Adipocyte (in vitro differentiated cells): Measurements from ENCODE around the gene C2orf72.
A peak's percentile ranks its signal among the peaks of the same experiment; 100 is the strongest.

Experiments used
- DNase-seq: peaks from one replicate; pipeline ENCODE4 v3.0.0-alpha.2; 2015; ENCODE audit warnings: low read depth
- H3K27me3 ChIP-seq: replicated peaks from 2 replicates; pipeline ENCODE4 v1.7.0; 2013; ENCODE audit warnings: mild to moderate bottlenecking, low read length, moderate library complexity; ENCODE audit not compliant: control insufficient read depth, insufficient read depth
- H3K36me3 ChIP-seq: 2 replicates; pipeline ENCODE4 v1.7.0; 2013; ENCODE audit warnings: low read length, mild to moderate bottlenecking, moderate library complexity; ENCODE audit not compliant: control insufficient read depth, insufficient read depth, severe bottlenecking
- H3K4me1 ChIP-seq: 2 replicates; pipeline ENCODE4 v1.7.0; 2013; ENCODE audit warnings: mild to moderate bottlenecking, low read length, moderate library complexity; ENCODE audit not compliant: control insufficient read depth, insufficient read depth
- H3K4me3 ChIP-seq: 2 replicates; pipeline ENCODE4 v1.7.0; 2013; ENCODE audit warnings: mild to moderate bottlenecking, low read length, moderate library complexity
- H3K9ac ChIP-seq: 2 replicates; pipeline ENCODE4 v1.7.0; 2013; ENCODE audit warnings: mild to moderate bottlenecking, low read length, moderate library complexity
- H3K9me3 ChIP-seq: 2 replicates; pipeline ENCODE4 v1.7.0; 2013; ENCODE audit warnings: mild to moderate bottlenecking, low read length, moderate library complexity; ENCODE audit not compliant: control insufficient read depth

C2orf72 gene

DNA sequence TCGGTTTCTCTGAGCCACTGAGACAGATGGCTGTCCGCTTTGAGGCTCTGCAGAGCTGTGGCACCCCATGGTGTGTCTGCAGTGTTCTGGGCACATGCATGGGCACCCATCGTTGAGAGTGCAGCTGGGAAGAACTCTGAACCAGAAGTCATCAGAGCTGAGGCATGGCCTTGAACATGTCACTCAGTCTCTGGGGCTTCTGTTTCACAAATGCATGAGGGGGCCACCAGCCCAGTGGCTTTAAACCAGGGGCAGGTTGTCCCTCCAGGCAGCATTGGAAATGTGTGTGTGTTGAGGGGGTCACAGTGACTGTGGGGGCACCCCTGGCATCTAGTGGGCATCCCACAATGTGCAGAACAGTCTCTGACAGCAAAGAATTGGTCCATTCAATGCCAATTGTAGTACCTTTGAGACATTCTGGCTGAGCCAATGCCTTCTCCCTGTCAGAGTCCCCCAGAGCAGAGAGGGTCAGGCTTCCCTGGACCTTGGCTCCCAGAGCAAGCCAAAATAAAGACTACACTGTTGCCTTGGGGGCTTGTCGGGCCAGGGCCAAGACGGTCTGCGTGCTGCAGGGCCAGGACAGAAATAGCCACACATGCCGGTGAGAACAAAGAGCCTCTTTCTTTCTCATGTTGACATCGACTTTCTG, 10.1 kb downstream of the C2orf72 start:
- no peaks in the 10 kb centered on the region for H3K36me3 ChIP-seq
- DNase-seq: no peak
- H3K4me1 ChIP-seq: peaks cover 22% of the 10 kb centered on the region
- H3K9me3 ChIP-seq: no peaks in the 10 kb centered on the region
- H3K4me3 ChIP-seq: no peak overlapping the region
- H3K9ac ChIP-seq: no peak overlapping the region
- peaks cover 22% of the 10 kb centered on the region for H3K27me3 ChIP-seq

DNA sequence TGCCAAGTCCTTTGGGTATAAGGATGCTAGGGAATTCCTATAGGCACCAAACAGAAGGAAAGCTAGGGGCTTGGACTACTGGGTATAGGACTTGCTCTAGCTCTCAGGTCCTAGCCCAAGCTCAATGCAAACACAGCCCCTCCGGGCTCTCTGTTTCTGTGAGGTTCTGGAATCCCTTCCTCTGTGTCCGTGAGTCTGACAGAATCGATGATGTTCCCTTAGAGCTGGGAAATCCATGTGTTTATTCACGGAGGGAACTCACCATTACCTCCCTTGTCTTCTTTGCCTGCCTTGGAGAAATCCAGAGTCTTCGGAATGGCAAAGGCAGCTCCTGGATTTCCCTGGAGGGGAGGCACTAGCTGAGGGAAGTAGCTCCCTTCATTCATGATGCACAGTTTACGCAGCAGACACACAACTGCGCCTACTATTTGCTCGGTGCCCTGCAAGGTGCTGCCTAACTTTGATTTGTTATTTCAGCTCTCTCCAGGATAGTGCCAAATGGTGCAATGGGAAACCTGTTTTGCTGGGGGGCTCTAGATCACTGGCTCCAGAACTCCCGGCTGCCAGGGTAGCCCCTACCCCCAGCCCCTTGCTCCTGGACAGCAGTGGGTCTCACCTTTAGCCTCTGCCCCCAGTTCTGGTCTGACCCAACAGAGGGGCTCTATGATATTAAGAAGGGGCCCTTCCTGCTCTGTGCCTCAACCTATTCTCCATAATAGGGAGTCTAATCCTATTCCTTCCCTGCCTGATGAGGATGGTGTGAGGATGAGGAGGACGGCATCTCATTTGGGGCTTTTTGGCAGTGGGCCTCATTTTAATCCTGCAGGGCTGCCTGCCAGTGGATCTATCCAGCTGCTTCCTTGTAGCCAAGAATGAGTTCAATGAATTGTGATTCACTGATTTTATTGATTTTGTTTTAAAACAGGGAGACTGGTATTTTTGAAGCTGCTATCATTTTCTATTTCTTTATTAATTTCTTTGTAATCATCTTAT, 10.9 kb downstream of the C2orf72 start:
- no peak for DNase-seq
- Histone ChIP-seq H3K9me3 (no peaks in the 10 kb centered on the region), H3K4me1 (peaks cover 25% of the 10 kb centered on the region), H3K36me3 (no peaks in the 10 kb centered on the region), H3K4me3 (no peak overlapping the region), H3K27me3 (peaks cover 22% of the 10 kb centered on the region), H3K9ac (no peak overlapping the region)

DNA sequence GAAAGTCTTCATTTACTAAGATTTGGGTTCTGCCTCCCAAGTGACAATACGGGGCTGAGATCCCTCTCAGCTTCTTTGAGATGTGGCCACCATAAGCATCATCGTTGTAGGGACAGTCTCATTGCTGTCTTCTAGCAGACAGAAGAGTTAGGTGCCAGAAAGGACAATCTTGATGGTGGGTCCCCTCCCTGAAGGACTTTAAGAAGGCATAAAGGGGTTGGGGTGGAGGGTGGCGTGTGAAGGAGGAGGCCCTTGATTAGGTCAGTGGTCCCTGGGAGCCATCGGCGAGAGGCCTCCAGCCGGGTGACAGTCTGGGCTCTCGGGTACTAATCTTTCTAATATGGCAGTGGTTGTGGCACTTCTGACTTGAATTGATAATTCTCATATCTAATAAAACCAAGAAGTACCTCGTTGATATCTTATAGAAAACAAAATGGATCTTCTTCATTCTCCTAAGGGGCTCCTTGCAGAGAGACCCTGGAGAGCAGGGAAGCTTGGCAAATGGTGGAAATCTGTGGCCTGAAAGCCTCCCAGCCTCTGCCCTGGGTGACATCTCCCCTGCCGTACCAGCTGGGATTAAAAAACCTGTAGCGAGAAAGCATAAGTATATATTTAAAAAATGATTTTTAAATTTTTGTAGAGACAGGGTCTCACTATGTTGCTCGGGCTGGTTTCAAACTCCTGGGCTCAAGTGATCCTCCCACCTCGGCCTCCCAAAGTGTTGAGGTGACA, 12.1 kb downstream of the C2orf72 start:
- Histone ChIP-seq H3K36me3 (no peaks in the 10 kb centered on the region), H3K4me3 (no peak overlapping the region), H3K4me1 (peaks cover 25% of the 10 kb centered on the region), H3K9me3 (no peaks in the 10 kb centered on the region), H3K9ac (no peak overlapping the region), H3K27me3 (peaks cover 22% of the 10 kb centered on the region)
- DNase-seq: no peak

DNA sequence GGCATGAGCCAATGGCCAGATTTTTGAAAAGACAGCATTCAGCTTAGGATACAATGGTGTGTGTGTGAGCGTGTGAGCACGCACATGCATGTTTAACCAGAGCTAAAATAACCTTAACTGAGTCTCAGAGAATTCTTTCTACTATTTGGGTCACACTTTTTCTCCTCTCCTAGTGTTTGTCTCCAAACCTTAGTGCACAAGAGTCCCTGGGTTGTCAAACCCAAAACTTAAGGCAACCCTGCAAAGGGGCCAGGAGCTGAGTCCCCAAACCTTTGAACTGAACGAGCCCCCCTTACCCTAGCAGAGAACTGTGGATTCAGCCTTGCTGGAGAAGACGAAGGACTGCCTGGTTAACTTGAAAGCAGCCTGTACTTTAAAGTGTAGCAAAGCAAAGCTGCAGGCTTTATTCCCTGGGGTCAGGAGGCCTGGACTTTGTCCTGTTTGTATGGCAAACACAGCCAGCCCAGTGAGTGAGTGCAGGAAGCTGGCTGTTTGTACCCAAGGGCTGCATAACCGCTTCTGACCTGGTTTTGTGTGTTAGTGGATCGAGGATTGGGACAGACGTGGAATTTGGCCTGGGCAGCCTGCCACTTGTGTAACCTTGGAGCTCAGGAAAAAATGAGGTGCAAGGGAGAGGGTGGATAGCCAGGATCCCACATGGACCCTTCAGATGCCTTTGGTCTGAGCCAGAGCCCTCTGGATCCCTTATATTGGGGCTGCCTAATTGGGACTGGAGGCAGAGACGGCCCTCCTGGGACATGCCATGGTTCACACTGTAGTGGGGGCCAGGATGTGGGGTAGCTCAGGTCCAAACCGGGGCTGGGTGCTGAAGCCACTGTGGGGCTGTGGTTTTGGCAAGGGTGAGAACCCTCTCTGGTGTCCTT, 12.9 kb downstream of the C2orf72 start:
- H3K36me3 ChIP-seq: no peaks in the 10 kb centered on the region
- no peak for DNase-seq
- H3K4me3 ChIP-seq: no peak overlapping the region
- peaks cover 22% of the 10 kb centered on the region for H3K27me3 ChIP-seq
- H3K4me1 ChIP-seq: peaks cover 25% of the 10 kb centered on the region
- H3K9me3 ChIP-seq: no peaks in the 10 kb centered on the region
- peak overlapping the region; percentile 10 for H3K9ac ChIP-seq

DNA sequence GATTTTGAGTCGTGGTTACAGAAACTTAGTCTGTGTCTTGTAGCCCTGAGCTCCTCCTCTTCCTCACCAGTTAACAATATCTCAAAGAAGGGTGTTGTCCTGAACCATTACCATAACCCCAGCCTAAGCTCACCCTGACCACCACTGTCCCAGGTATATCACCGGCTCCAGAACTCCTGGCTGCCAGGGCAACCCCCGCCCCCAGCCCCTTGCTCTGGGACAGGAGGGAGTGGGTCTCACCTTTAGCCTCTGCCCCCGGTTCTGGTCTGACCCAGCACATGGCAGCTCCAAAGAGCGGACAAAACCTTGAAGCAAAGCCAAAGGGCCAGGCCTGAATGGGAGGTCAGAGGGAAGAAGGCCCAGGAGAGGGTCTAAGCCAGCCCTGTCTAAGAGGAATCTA, 13.8 kb downstream of the C2orf72 start:
- no peak overlapping the region for H3K4me3 ChIP-seq
- no peak for DNase-seq
- peaks cover 25% of the 10 kb centered on the region for H3K4me1 ChIP-seq
- no peaks in the 10 kb centered on the region for H3K36me3 ChIP-seq
- H3K9me3 ChIP-seq: no peaks in the 10 kb centered on the region
- peaks cover 22% of the 10 kb centered on the region for H3K27me3 ChIP-seq
- H3K9ac ChIP-seq: no peak overlapping the region

DNA sequence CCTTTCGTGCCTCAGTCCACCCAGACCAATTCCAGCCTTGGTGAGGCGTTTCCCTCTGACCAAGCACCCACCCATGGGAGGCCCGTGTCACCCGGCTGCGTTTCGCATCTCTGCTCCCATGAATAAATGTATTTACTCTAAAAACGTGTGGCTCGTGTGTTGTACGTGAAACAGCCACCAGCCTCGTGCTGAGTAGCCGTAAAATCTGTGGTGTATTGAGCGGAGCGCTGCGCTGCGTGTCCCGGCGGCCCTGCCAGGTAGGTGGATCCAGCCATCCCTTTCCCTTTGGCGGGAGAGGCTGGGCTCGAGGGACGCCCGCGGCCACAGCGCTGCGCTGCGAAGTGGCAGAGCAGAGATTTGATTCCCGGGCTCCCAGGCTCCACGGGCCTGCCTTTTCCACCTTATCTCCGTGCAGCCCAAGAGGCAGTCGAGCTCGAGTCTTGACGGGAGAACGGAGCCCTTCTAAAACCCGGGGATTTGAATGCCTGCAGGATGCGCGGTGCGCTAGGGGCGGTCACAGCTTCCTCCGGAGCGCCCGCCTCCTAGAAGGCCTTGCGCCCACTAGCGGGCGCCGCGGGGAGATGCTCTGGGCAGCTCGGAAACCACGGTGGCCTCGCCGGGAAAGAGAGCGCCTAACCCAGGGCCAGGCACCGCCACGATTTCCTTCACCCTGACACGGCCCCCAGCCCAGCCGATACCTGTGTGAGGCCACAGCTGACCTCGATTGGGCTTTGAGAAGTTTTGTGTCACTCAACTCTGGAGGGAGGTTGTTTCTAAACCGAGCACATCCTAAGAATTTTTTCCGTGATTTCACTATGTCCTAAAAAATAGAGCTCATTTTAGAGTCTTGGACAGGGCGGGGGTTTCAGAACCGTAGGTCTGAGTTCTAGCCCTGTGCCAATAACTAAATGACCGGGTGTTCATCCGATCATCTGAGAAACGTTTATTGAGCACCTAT, 15.4 kb downstream of the C2orf72 start:
- peaks cover 28% of the 10 kb centered on the region for H3K4me1 ChIP-seq
- H3K9ac ChIP-seq: peak overlapping the region; percentile 54
- no peaks in the 10 kb centered on the region for H3K36me3 ChIP-seq
- H3K9me3 ChIP-seq: no peaks in the 10 kb centered on the region
- H3K27me3 ChIP-seq: peaks cover 12% of the 10 kb centered on the region
- DNase-seq: peak; percentile 96
- peak overlapping the region; percentile 81 for H3K4me3 ChIP-seq

DNA sequence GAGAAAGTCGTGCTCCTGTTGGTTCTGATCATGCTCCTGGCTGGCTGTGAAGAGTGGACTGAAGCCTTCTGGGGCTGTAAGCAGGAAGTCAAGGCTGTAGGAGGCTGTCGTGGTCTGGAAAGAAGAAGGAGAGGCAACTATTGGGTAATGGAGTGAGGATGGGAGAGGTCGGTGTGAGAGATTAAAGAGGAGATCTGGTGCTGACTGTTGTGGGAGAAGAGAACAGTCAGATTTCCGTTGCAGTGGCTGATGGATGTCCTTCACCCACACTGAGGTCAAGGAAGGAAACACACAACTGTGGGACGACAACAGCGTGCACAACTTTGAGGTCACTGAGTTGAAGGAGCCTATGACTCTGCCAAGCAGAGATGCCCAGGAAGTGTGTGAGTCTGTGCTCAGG, 16.5 kb downstream of the C2orf72 start:
- no peak overlapping the region for H3K4me3 ChIP-seq
- H3K27me3 ChIP-seq: peaks cover 4% of the 10 kb centered on the region
- DNase-seq: no peak
- H3K9ac ChIP-seq: no peak overlapping the region
- H3K4me1 ChIP-seq: peaks cover 38% of the 10 kb centered on the region
- H3K36me3 ChIP-seq: no peaks in the 10 kb centered on the region
- H3K9me3 ChIP-seq: no peaks in the 10 kb centered on the region

DNA sequence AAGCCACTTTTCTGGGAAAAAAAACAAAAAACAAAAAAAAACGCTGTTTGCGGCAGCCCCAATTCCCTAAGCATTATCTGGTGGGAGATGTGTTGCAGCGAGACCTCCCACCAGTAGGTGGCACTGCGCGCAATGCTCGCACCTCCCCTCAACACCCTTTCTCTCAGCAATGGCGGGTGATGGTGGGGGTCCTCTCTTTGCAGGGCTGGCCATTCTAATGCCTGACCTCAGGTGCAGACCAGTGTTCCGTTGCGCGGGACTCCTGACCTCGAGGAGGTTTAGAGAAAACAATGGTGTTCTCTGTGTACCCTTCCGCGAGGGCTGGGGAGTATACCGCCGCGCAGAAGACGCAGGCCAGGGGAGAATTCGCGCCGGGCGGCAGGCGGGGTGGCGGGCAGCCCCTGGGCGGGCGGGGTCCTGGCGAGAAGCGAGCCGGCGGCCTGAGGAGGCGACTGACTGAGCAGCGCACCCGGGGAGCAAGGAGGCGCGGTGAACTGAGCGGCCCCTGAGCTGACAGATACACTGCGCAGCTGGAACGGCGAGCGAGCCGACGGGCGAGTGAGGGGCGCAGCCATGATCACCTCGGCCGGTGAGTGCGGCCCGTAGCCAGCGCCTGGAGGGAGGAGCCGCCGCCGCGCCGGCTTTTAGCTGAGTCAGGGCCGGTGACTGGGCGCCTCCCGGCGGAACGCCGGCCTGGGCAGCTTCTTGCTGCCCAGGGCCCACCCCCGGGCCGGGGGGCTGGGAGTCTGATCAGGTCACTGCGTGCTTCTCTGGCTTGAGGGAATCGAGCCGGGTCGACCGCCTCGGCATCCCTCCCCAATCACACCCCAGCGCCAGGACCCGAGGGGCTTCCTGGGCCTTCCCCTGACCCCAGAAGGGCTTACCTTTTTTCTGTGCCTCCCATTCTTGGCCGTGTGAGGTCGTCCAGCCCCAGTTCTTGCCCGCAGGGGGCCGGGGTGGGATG, 19.4 kb downstream of the C2orf72 start, which contains the start of gene PSMD1:
PSMD1 (plus strand) TSS at position 415 of the 964 bp plus-strand sequence; CDS start at position 574, 159 bp downstream.
- Histone ChIP-seq H3K4me3 (peak within 1 kb of the TSS; percentile 93), H3K36me3 (peaks cover 10% of the 10 kb centered on the region)
- DNase-seq: peak; percentile 95

DNA sequence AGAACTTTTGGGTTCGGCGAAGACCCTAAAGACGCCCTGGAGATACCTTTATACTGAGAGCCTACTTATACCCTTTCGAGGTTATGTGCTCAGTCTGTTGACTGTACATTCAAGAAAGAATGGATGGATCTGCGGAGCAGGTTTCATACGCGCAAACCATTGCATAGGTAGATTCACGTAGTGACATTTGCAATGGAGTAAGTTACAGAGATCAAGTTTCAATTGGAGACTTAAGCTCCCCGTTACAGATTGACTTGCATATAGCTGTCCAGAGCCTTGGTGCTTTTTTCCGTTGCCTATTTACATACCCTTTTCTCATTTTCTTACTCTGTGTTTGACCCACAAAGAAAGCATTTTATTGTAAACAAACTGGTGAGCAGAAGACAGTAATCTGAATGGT, 20.3 kb downstream of the C2orf72 start:
- Histone ChIP-seq H3K9me3 (no peaks in the 10 kb centered on the region), H3K36me3 (peaks cover 18% of the 10 kb centered on the region), H3K27me3 (no peaks in the 10 kb centered on the region), H3K9ac (peak overlapping the region; percentile 99), H3K4me3 (peak overlapping the region; percentile 93), H3K4me1 (peaks cover 35% of the 10 kb centered on the region)
- DNase-seq: peak; percentile 60

More for the DNA sequence above, 19.4 kb downstream of the C2orf72 start, which contains the start of gene PSMD1:
- Histone ChIP-seq H3K4me1 (peaks cover 39% of the 10 kb centered on the region), H3K9ac (peak within 1 kb of the TSS; percentile 99), H3K27me3 (no peaks in the 10 kb centered on the region), H3K9me3 (no peaks in the 10 kb centered on the region)
